Transverse colon (tissue), 4 donors: ENCODE measurements around the gene TUBB4A.

Experiments
- EP300 ChIP-seq: sonication (generic); formaldehyde crosslinking; IDR thresholded peaks from one replicate; pipeline ENCODE4 v1.6.1; 2017; ENCODE audit warnings: antibody characterized with exemption, low read depth
- POLR2A ChIP-seq: fragments of 450-650 bp; IDR thresholded peaks from one replicate; pipeline ENCODE4 v1.6.1; 2016; ENCODE audit warnings: antibody characterized with exemption, mild to moderate bottlenecking, moderate library complexity
- POLR2AphosphoS5 ChIP-seq, 3 donors: sonication (generic); formaldehyde crosslinking; IDR thresholded peaks; one replicate each; pipeline ENCODE4 v1.6.1; 2016; ENCODE audit warnings: antibody characterized with exemption in 3 of 3
- TF ChIP-seq, protein P1 (sequence below), 5 experiments: fragments of 200-600 bp in 3 of 5; fragments of 450-650 bp in 2 of 5; sonication (generic) in 3 of 5; IDR thresholded peaks; 1 replicate in 2 of 5; 2 replicates in 3 of 5; pipeline ENCODE4 v1.5.1; 2016 to 2017; ENCODE audit warnings: antibody characterized with exemption in 5 of 5, inconsistent platforms in 3 of 5, mild to moderate bottlenecking in 2 of 5, moderate library complexity in 1 of 5

DNA sequence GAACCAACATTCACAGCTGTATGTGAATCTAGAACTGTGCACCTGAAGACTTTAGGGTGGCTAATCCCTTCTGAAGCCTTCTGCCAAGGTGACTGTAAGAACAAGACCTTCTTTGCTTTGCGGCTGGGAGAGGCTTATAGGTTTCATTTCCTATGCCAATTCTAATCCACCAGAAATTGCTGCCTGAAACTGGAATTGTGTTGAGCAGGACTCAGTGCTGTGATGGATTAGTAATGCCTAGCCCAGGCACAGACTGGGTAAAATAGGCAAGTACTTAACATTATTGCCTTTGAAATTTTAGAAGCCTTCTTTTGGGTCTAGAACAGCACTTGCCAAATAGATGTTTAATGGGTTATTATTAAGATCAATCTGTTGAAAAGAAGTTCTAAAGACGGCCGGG is 54.1 kb downstream of the TUBB4A start:
- TF ChIP-seq, protein P1, sequence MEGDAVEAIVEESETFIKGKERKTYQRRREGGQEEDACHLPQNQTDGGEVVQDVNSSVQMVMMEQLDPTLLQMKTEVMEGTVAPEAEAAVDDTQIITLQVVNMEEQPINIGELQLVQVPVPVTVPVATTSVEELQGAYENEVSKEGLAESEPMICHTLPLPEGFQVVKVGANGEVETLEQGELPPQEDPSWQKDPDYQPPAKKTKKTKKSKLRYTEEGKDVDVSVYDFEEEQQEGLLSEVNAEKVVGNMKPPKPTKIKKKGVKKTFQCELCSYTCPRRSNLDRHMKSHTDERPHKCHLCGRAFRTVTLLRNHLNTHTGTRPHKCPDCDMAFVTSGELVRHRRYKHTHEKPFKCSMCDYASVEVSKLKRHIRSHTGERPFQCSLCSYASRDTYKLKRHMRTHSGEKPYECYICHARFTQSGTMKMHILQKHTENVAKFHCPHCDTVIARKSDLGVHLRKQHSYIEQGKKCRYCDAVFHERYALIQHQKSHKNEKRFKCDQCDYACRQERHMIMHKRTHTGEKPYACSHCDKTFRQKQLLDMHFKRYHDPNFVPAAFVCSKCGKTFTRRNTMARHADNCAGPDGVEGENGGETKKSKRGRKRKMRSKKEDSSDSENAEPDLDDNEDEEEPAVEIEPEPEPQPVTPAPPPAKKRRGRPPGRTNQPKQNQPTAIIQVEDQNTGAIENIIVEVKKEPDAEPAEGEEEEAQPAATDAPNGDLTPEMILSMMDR (IDR thresholded peaks at IDR 0.05), result no peak
- TF ChIP-seq POLR2AphosphoS5 (IDR thresholded peaks at IDR 0.05) (no peak), POLR2A (no peak), EP300 (no peak)
